ENCODE measurements around the gene RNF144A. TPM values are rescaled to one million over a fixed set of nuclear protein-coding genes. Genes with fewer than 3 reads are reported as not detected.
A peak's percentile ranks its signal among the peaks of the same experiment; 100 is the strongest.
"Not testable (repeated sequence)": the region's sequence is repeated elsewhere in the genome, so short reads cannot be mapped to it uniquely, and the experiment has no call there.

RNF144A gene
- total RNA-seq, 2 experiments from 2014 or later = 20.0 to 35.5 TPM

GRCh38 chr2:6885551-6885950 lies 31.7 kb upstream of the RNF144A start:
- Mint-ChIP-seq H3K4me1 (peaks cover 54% of the 10 kb centered on the region), H3K36me3 (peaks cover 89% of the 10 kb centered on the region), H3K27me3 (no peaks in the 10 kb centered on the region), H3K4me3 (no peak overlapping the region), H3K9me3 (ENCODE audit: low read depth) (no peaks in the 10 kb centered on the region), H3K27ac (no peak overlapping the region)
- ATAC-seq (no peak), DNase-seq (no peak)
- CTCF ChIA-PET = interaction anchor here (1.4 to 4.0 kb wide), 2 partner anchors 11 to 31 kb away, joined by 3 to 22 read pairs; no protein-coding TSS in a partner anchor

- no peaks in the 10 kb centered on the region for H3K9me3 Mint-ChIP-seq (ENCODE audit: low read depth)
- H3K27ac Mint-ChIP-seq = no peak overlapping the region
- H3K4me1 Mint-ChIP-seq = peaks cover 52% of the 10 kb centered on the region
- ATAC-seq (no peak), DNase-seq (no peak)
- H3K36me3 Mint-ChIP-seq = peaks cover 88% of the 10 kb centered on the region
- H3K4me3 Mint-ChIP-seq = no peak overlapping the region
- CTCF ChIA-PET = interaction anchor here (1.4 to 4.0 kb wide), 2 partner anchors 11 to 31 kb away, joined by 3 to 22 read pairs; no protein-coding TSS in a partner anchor
- H3K27me3 Mint-ChIP-seq = no peaks in the 10 kb centered on the region
These were observed 31.2 kb upstream of the RNF144A start for GRCh38 chr2:6885968-6886367.

GRCh38 chr2:6887751-6888192 lies 29.4 kb upstream of the RNF144A start:
- Mint-ChIP-seq H3K4me1 (peaks cover 33% of the 10 kb centered on the region), H3K9me3 (ENCODE audit: low read depth) (no peaks in the 10 kb centered on the region), H3K36me3 (peaks cover 81% of the 10 kb centered on the region), H3K27ac (peak overlapping the region; percentile 59), H3K27me3 (no peaks in the 10 kb centered on the region), H3K4me3 (no peak overlapping the region)
- ATAC-seq = no peak
- CTCF ChIA-PET = interaction anchor here (0.7 to 1.4 kb wide), 6 partner anchors 9 to 157 kb away, joined by 3 to 4 read pairs (median 4); partner anchors contain the start of genes CMPK2 and RSAD2
- DNase-seq = no peak

DNA sequence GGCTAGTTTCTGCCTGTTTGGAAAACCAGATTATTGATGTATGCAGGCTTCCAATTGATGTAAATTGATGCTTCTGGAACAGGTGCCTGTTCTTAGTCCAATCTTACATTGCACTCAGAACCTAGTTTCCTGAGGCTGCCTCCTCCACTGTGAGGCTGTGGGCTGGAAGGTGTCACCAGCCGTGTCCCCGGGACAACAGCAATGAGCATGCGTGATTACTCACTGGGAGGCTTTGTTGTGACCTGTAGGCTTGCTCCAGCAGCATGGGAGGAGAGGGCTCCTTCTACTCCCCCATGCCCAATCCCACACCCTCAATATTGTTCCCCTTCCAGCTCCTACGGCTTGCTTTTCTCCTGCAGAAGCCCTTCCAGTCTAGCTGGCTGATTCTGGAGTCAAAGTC lies 28.5 kb upstream of the RNF144A start:
- Mint-ChIP-seq H3K36me3 (peaks cover 80% of the 10 kb centered on the region), H3K27ac (peak overlapping the region; percentile 2), H3K9me3 (ENCODE audit: low read depth) (no peaks in the 10 kb centered on the region), H3K4me3 (no peak overlapping the region), H3K4me1 (peaks cover 25% of the 10 kb centered on the region), H3K27me3 (no peaks in the 10 kb centered on the region)
- no peak for DNase-seq
- ATAC-seq = no peak
- CTCF ChIA-PET = interaction anchor here (0.7 to 0.8 kb wide), 2 partner anchors 8 to 23 kb away, joined by 3 to 4 read pairs; partner anchors contain the start of gene CMPK2

GRCh38 chr2:6893876-6894482 lies 23.2 kb upstream of the RNF144A start:
- H3K9me3 Mint-ChIP-seq (ENCODE audit: low read depth) = no peaks in the 10 kb centered on the region
- H3K27me3 Mint-ChIP-seq = no peaks in the 10 kb centered on the region
- no peak overlapping the region for H3K27ac Mint-ChIP-seq
- peaks cover 9% of the 10 kb centered on the region for H3K4me1 Mint-ChIP-seq
- H3K4me3 Mint-ChIP-seq = no peak overlapping the region
- ATAC-seq (no peak), DNase-seq (no peak)
- CTCF ChIA-PET = interaction anchor here (0.7 to 5.9 kb wide), 9 partner anchors 8 to 149 kb away, joined by 3 to 49 read pairs (median 3); partner anchors contain the start of genes RNF144A and RSAD2
- H3K36me3 Mint-ChIP-seq = peaks cover 75% of the 10 kb centered on the region

DNA sequence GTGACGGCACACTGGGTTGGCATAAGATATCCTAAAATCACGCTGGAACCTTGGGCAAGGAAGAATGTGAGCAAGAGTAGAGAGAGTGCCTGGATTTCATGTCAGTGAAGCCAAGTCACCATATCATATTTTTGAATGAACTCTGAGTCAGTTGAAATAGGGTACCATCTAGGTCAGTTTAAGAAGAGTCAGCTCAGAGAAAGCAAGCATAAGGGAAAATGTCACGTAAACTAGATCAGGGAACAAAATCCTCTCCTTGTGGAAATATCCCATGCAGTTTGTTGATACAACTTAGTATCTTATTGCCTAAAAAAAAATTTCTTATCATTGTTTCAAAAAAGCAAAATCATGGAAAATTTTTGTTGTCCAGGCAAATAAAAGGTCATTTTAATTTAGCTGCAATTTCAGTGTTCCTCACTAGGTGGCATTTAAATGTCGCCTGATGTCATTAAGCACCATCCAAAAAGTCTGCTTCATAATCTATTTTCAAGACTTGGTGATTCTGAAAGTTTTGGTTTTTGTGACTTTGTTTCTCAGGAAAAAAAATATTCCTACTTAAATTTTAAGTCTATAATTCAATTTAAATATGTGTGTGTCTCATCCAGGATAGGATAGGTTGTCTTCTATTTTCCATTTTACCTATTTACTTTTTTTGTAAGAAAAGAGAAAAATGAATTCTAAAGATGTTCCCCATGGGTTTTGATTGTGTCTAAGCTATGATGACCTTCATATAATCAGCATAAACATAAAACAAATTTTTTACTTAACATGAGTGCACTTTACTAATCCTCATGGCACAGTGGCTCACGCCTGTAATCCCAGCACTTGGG lies 20.1 kb upstream of the RNF144A start:
- Mint-ChIP-seq H3K4me3 (no peak overlapping the region), H3K27ac (peak overlapping the region; percentile 31), H3K27me3 (no peaks in the 10 kb centered on the region), H3K36me3 (peaks cover 86% of the 10 kb centered on the region), H3K4me1 (peaks cover 13% of the 10 kb centered on the region), H3K9me3 (ENCODE audit: low read depth) (peaks cover 4% of the 10 kb centered on the region)
- DNase-seq (no peak), ATAC-seq (peak; percentile 39)
- CTCF ChIA-PET = interaction anchor here (0.6 to 5.9 kb wide), 30 partner anchors 9 to 201 kb away, joined by 3 to 49 read pairs (median 4); partner anchors contain the start of gene RNF144A

GRCh38 chr2:6902581-6902980 lies 14.6 kb upstream of the RNF144A start:
- Mint-ChIP-seq H3K9me3 (ENCODE audit: low read depth) (peaks cover 12% of the 10 kb centered on the region), H3K4me1 (peaks cover 33% of the 10 kb centered on the region), H3K36me3 (peaks cover 85% of the 10 kb centered on the region)
- CTCF ChIA-PET = interaction anchor here (0.7 to 1.3 kb wide), 4 partner anchors 12 to 19 kb away, joined by 3 to 5 read pairs (median 4); no protein-coding TSS in a partner anchor
- not testable (repeated sequence) for H3K27ac Mint-ChIP-seq, ATAC-seq, H3K27me3 Mint-ChIP-seq, DNase-seq, H3K4me3 Mint-ChIP-seq

- Mint-ChIP-seq H3K27me3 (no peaks in the 10 kb centered on the region), H3K27ac (no peak overlapping the region), H3K36me3 (peaks cover 90% of the 10 kb centered on the region), H3K9me3 (ENCODE audit: low read depth) (peaks cover 16% of the 10 kb centered on the region), H3K4me3 (no peak overlapping the region), H3K4me1 (peaks cover 57% of the 10 kb centered on the region)
- CTCF ChIA-PET = interaction anchor here (0.8 to 4.0 kb wide), 9 partner anchors 9 to 139 kb away, joined by 3 to 27 read pairs (median 5); partner anchors contain the start of genes CMPK2 and RSAD2
- DNase-seq (no peak), ATAC-seq (no peak)
These were observed 11.5 kb upstream of the RNF144A start for GRCh38 chr2:6905668-6906067.

DNA sequence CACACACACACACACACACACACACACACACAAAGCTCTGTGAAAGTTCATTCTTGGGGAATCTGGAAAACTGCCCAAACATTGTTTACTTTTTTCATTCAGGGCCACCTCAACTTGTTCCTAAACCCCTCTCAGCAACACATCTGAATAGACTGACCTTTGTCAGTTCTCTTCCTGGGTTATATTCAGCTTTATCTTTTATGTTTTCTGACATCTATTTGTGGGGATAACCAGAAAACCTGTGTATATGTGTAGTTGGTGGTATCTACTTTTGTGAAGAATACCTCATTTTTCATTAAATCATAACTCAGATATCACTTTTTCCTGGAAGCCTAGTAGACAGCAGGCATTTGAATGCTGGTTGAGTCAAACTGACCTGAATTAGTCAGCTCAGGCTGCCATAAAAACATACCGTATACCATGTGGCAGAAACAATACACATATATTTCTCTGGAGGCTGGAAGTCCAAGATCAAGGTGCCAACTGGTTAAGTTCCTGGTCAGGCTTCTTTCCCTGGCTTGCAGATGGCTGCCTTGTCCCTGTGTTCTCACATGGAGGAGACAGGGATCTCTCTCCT lies 11.0 kb upstream of the RNF144A start:
- Mint-ChIP-seq H3K4me3 (no peak overlapping the region), H3K36me3 (peaks cover 90% of the 10 kb centered on the region), H3K9me3 (ENCODE audit: low read depth) (peaks cover 17% of the 10 kb centered on the region), H3K4me1 (peaks cover 63% of the 10 kb centered on the region), H3K27ac (peak overlapping the region; percentile 65), H3K27me3 (no peaks in the 10 kb centered on the region)
- ATAC-seq = peak; percentile 48
- no peak for DNase-seq
- CTCF ChIA-PET = interaction anchor here (1.2 to 4.0 kb wide), 9 partner anchors 9 to 138 kb away, joined by 3 to 27 read pairs (median 5); partner anchors contain the start of genes CMPK2 and RSAD2

GRCh38 chr2:6908291-6908690 lies 8.9 kb upstream of the RNF144A start:
- H3K27me3 Mint-ChIP-seq = peaks cover 7% of the 10 kb centered on the region
- no peak overlapping the region for H3K4me3 Mint-ChIP-seq
- CTCF ChIA-PET = interaction anchor here (1.2 to 4.0 kb wide), 4 partner anchors 7 to 136 kb away, joined by 3 to 26 read pairs (median 4); no protein-coding TSS in a partner anchor
- DNase-seq = no peak
- H3K27ac Mint-ChIP-seq = peak overlapping the region; percentile 86
- no peak for ATAC-seq
- H3K9me3 Mint-ChIP-seq (ENCODE audit: low read depth) = peaks cover 8% of the 10 kb centered on the region
- H3K4me1 Mint-ChIP-seq = peaks cover 79% of the 10 kb centered on the region
- H3K36me3 Mint-ChIP-seq = peaks cover 89% of the 10 kb centered on the region

GRCh38 chr2:6909431-6910385 lies 7.5 kb upstream of the RNF144A start:
- Mint-ChIP-seq H3K27me3 (peaks cover 11% of the 10 kb centered on the region), H3K36me3 (peaks cover 83% of the 10 kb centered on the region)

DNA sequence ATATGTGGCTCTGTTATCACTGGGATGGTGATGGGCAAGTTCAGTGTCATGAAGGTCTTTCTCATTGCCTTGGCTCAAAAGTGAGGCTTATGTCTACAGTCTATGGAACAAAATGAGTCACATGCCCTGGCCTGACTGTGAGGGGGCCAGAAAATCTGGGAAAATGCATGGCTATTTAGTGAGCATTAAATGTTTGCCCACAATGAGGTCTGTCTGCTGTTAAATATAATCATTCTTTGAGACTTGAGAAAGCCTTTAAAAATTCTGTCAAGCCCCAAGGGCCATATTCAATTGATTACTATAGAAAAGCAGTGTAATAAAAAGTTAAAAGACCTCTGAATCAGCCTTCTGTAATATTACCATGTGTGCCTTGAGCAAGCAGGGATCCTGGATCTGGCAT lies 5.5 kb upstream of the RNF144A start:
- CTCF ChIA-PET = interaction anchor here (1.3 to 3.3 kb wide), 2 partner anchors 14 to 45 kb away, joined by 8 to 28 read pairs; partner anchors contain the start of gene CMPK2
- H3K27me3 Mint-ChIP-seq = peaks cover 11% of the 10 kb centered on the region
- H3K9me3 Mint-ChIP-seq (ENCODE audit: low read depth) = peaks cover 5% of the 10 kb centered on the region
- no peak overlapping the region for H3K27ac Mint-ChIP-seq
- ATAC-seq = no peak
- peaks cover 81% of the 10 kb centered on the region for H3K36me3 Mint-ChIP-seq
- no peak for DNase-seq
- peaks cover 80% of the 10 kb centered on the region for H3K4me1 Mint-ChIP-seq
- no peak overlapping the region for H3K4me3 Mint-ChIP-seq

More at GRCh38 chr2:6909431-6910385, 7.5 kb upstream of the RNF144A start:
- Mint-ChIP-seq H3K9me3 (ENCODE audit: low read depth) (peaks cover 5% of the 10 kb centered on the region), H3K27ac (peak overlapping the region; percentile 86), H3K4me3 (peak overlapping the region; percentile 50), H3K4me1 (peaks cover 86% of the 10 kb centered on the region)
- CTCF ChIA-PET = interaction anchor here (1.1 to 3.3 kb wide), 5 partner anchors 12 to 135 kb away, joined by 3 to 28 read pairs (median 6); partner anchors contain the start of gene CMPK2
- peak; percentile 83 for DNase-seq
- ATAC-seq = peak; percentile 84
